SK-N-SH (cell line): ENCODE data around the gene SEC14L5. TPM values are rescaled to one million over a fixed set of nuclear protein-coding genes. Genes with fewer than 3 reads are reported as not detected.

Source experiments
- CTCF ChIA-PET: fragments of 300-600, 350-600 bp; formaldehyde crosslinking; extraction: SDS; loops from one replicate; lab custom pipeline; 2021; lab: Yijun Ruan, JAX
- POLR2A ChIA-PET: fragments of 350-600 bp; sonication (Branson Sonifier 250); formaldehyde crosslinking; extraction: SDS; loops from one replicate; lab custom pipeline; 2020; ENCODE audit warnings: antibody characterized with exemption, inconsistent platforms; lab: Yijun Ruan, JAX
- DNase-seq: peaks from one replicate; pipeline ENCODE4 v3.0.0; 2012
- H2AFZ ChIP-seq: fragments of 200-600 bp; sonication (generic); 2 replicates; pipeline ENCODE4 v1.8.1; 2016; ENCODE audit warnings: antibody characterized with exemption, mild to moderate bottlenecking, low read depth
- H3F3A ChIP-seq: fragments of 200-600 bp; sonication (generic); replicated peaks from 2 replicates; pipeline ENCODE3; 2016; ENCODE audit warnings: antibody characterized with exemption, mild to moderate bottlenecking; ENCODE audit not compliant: insufficient read depth
- H3K27ac ChIP-seq, 2 experiments: fragments of 200-500 bp in 1 of 2; fragments of 200-600 bp in 1 of 2; sonication (Bioruptor generic) in 1 of 2; sonication (generic), shearing (Covaris generic) in 1 of 2; 2 replicates each; pipeline versions ENCODE4 v1.5.1 to v1.6.1; 2014 to 2016; ENCODE audit warnings: low read depth in 2 of 2, inconsistent platforms in 1 of 2, low read length in 1 of 2, mild to moderate bottlenecking in 1 of 2, mixed read lengths in 1 of 2
- H3K27me3 ChIP-seq: fragments of 200-600 bp; sonication (generic), shearing (Covaris generic); 2 replicates; pipeline ENCODE4 v1.6.1; 2016; ENCODE audit warnings: mixed run types; ENCODE audit not compliant: insufficient read depth
- H3K36me3 ChIP-seq, 2 experiments: fragments of 200-500 bp in 1 of 2; fragments of 200-600 bp in 1 of 2; sonication (Bioruptor generic) in 1 of 2; sonication (generic) in 1 of 2; replicated peaks in 1 of 2; 2 replicates each; pipeline versions ENCODE3 to v1.5.1; 2014 to 2016; ENCODE audit warnings: low read length in 1 of 2, mild to moderate bottlenecking in 1 of 2; ENCODE audit not compliant: insufficient read depth in 2 of 2, control insufficient read depth in 1 of 2
- H3K4me1 ChIP-seq, 2 experiments: fragments of 200-500 bp in 1 of 2; fragments of 200-600 bp in 1 of 2; sonication (Bioruptor generic) in 1 of 2; sonication (generic), shearing (Covaris generic) in 1 of 2; 2 replicates each; pipeline versions ENCODE4 v1.5.1 to v1.6.1; 2014 to 2016; ENCODE audit warnings: low read depth in 1 of 2, low read length in 1 of 2, mixed run types in 1 of 2; ENCODE audit not compliant: insufficient read depth in 2 of 2, control insufficient read depth in 1 of 2
- H3K4me2 ChIP-seq: fragments of 200-600 bp; sonication (generic), shearing (Covaris generic); 2 replicates; pipeline ENCODE4 v1.6.1; 2017; ENCODE audit warnings: mixed run types
- H3K4me3 ChIP-seq, 2 experiments: fragments of 200-500 bp in 1 of 2; fragments of 200-600 bp in 1 of 2; sonication (Bioruptor generic) in 1 of 2; sonication (generic), shearing (Covaris generic) in 1 of 2; 2 replicates each; pipeline versions ENCODE4 v1.5.1 to v1.8.1; 2014 to 2016; ENCODE audit warnings: low read depth in 2 of 2, inconsistent platforms in 1 of 2, low read length in 1 of 2, mild to moderate bottlenecking in 1 of 2, mixed read lengths in 1 of 2, moderate library complexity in 1 of 2
- H3K79me2 ChIP-seq: fragments of 200-600 bp; sonication (generic); 2 replicates; pipeline ENCODE4 v1.8.1; 2017; ENCODE audit warnings: mild to moderate bottlenecking; ENCODE audit not compliant: insufficient read depth
- H3K9ac ChIP-seq: fragments of 200-600 bp; sonication (generic); 2 replicates; pipeline ENCODE4 v1.6.1; 2017; ENCODE audit warnings: mixed run types
- H3K9me2 ChIP-seq: fragments of 200-600 bp; sonication (generic); 2 replicates; pipeline ENCODE4 v1.6.1; 2017; ENCODE audit warnings: mixed run types
- H3K9me3 ChIP-seq: fragments of 200-600 bp; sonication (generic); 2 replicates; pipeline ENCODE4 v1.6.1; 2017; ENCODE audit warnings: mixed run types, mild to moderate bottlenecking, moderate library complexity
- H4K20me1 ChIP-seq: fragments of 200-600 bp; sonication (generic); 2 replicates; pipeline ENCODE4 v1.6.1; 2017; ENCODE audit warnings: mild to moderate bottlenecking, mixed run types; ENCODE audit not compliant: insufficient read depth
- CHD2 ChIP-seq: fragments of 150-350 bp; IDR thresholded peaks from 2 replicates; pipeline ENCODE4 v1.6.1; 2018; ENCODE audit warnings: low read length; ENCODE audit not compliant: partially characterized antibody
- ELF1 ChIP-seq: IDR thresholded peaks from 2 replicates; pipeline ENCODE4 v1.4.0; 2012
- FOSL2 ChIP-seq: IDR thresholded peaks from 2 replicates; pipeline ENCODE4 v1.4.0; 2012; ENCODE audit warnings: low read depth, mild to moderate bottlenecking, moderate library complexity, borderline replicate concordance
- FOXM1 ChIP-seq: IDR thresholded peaks from 2 replicates; pipeline ENCODE4 v1.4.0; 2012; ENCODE audit warnings: low read depth, mild to moderate bottlenecking
- JUND ChIP-seq: IDR thresholded peaks from 2 replicates; pipeline ENCODE4 v1.4.0; 2012
- MEF2A ChIP-seq: IDR thresholded peaks from 2 replicates; pipeline ENCODE4 v1.4.0; 2012; ENCODE audit warnings: low read depth, borderline replicate concordance
- NFIC ChIP-seq: IDR thresholded peaks from 2 replicates; pipeline ENCODE4 v1.4.0; 2012; ENCODE audit warnings: borderline replicate concordance
- RAD21 ChIP-seq: IDR thresholded peaks from 2 replicates; pipeline ENCODE4 v1.6.1; 2012; ENCODE audit warnings: mild to moderate bottlenecking, low read length
- RFX5 ChIP-seq: IDR thresholded peaks from 2 replicates; pipeline ENCODE4 v1.6.1; 2012; ENCODE audit warnings: mild to moderate bottlenecking, improper control_type of control experiment, low read length
- TCF12 ChIP-seq: IDR thresholded peaks from 2 replicates; pipeline ENCODE4 v1.4.0; 2012
- TEAD4 ChIP-seq: IDR thresholded peaks from 2 replicates; pipeline ENCODE4 v1.4.0; 2012; ENCODE audit warnings: mild to moderate bottlenecking, borderline replicate concordance; ENCODE audit not compliant: insufficient read depth
- YY1 ChIP-seq: IDR thresholded peaks from 2 replicates; pipeline ENCODE4 v1.4.0; 2012; ENCODE audit warnings: low read depth, mild to moderate bottlenecking
- WGBS: methylation state at CpG from one replicate; pipeline ENCODE4 v1.1.6; 2017; ENCODE audit warnings: low lambda C conversion rate; 5-methylcytosine and 5-hydroxymethylcytosine counted together
- polyA plus RNA-seq, 3 experiments: library from polyadenylated mRNA; depleted of rRNA; stranded (reverse); fragments of >200 nt; gene quantifications; 2 replicates each; pipeline ENCODE4 v1.2.3, GENCODE V29; 2012
- TF ChIP-seq, protein P1 (sequence below): IDR thresholded peaks from 2 replicates; pipeline ENCODE4 v1.6.1; 2012; ENCODE audit warnings: mild to moderate bottlenecking, low read depth, low read length, moderate library complexity
- TF ChIP-seq, protein P2 (sequence below): fragments of 150-350 bp; IDR thresholded peaks from 2 replicates; pipeline ENCODE4 v1.6.1; 2017; ENCODE audit warnings: antibody characterized with exemption, low read length, low read depth, borderline replicate concordance
- TF ChIP-seq, protein P3 (sequence below): IDR thresholded peaks from 2 replicates; pipeline ENCODE4 v1.4.0; 2012; ENCODE audit warnings: low read depth, borderline replicate concordance
- TF ChIP-seq, protein P4 (sequence below): IDR thresholded peaks from 2 replicates; pipeline ENCODE4; 2012
- TF ChIP-seq, protein P5 (sequence below): IDR thresholded peaks from 2 replicates; pipeline ENCODE4 v1.4.0; 2012; ENCODE audit warnings: low read depth
- TF ChIP-seq, protein P6 (sequence below): fragments of 150-350 bp; IDR thresholded peaks from 2 replicates; pipeline ENCODE4 v1.6.1; 2016; ENCODE audit warnings: mild to moderate bottlenecking, low read depth, low read length

Gene SEC14L5
- polyA plus RNA-seq, 1 of the 3 experiments (the other 2 are of a cell fraction) = 0.08 TPM

DNA sequence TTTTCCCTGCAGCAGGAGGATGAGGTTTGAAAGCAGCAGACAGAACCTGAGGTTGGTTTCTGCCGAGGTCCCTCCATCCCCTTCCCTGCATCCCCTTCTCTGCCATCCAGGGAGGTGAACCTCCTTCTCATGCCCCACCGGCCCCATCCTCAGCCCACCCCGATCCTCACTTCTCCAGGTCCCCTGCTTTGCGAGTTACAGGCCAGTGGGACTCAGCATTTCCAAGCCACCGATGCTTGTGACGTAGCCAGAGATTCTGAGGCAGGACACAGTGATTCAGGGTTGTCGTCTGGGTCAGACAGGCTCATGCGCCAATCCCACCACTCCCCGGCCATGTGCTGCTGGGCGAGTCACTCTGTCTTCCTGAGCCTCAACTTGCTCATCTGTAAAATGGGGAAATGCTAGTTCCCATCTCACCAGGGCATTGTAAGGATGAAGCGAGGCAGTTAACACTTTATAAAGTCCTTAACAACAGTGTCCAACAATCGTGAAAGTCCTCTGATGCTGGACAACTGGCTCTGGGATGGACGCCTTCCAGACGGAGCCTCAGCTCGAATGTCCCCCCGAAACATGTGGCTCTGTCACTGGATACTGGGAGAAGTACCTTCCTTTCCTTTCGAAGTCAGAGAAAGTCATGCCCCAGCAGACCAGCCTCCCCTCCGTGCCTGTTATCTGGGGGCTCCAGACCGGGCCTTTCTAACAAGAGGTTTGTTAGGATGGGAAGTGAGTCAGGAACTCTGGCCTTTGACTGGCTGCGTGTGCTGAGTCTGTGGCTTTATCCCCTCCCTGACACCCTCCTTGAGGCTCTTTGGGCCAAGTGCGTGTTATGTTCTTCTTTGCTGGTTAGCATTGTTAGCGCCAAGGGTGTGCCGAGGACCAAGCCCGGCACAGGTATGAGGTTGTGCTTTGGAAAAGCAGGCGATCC, 21.9 kb downstream of the SEC14L5 start:
- Histone ChIP-seq H3K9me3 (no peaks in the 10 kb centered on the region), H3K79me2 (no peaks in the 10 kb centered on the region), H3K4me2 (no peak overlapping the region), H3K4me3 (no peak overlapping the region), H3K4me1 (no peaks in the 10 kb centered on the region), H3K9ac (no peak overlapping the region), H2AFZ (no peak overlapping the region), H4K20me1 (no peaks in the 10 kb centered on the region), H3K27ac (no peak overlapping the region), H3K9me2 (no peaks in the 10 kb centered on the region), H3F3A (no peaks in the 10 kb centered on the region), H3K27me3 (no peaks in the 10 kb centered on the region), H3K36me3 (no peaks in the 10 kb centered on the region)
- ChIA-PET CTCF (no interaction called here), POLR2A (no interaction called here)
- TF ChIP-seq, protein P1, sequence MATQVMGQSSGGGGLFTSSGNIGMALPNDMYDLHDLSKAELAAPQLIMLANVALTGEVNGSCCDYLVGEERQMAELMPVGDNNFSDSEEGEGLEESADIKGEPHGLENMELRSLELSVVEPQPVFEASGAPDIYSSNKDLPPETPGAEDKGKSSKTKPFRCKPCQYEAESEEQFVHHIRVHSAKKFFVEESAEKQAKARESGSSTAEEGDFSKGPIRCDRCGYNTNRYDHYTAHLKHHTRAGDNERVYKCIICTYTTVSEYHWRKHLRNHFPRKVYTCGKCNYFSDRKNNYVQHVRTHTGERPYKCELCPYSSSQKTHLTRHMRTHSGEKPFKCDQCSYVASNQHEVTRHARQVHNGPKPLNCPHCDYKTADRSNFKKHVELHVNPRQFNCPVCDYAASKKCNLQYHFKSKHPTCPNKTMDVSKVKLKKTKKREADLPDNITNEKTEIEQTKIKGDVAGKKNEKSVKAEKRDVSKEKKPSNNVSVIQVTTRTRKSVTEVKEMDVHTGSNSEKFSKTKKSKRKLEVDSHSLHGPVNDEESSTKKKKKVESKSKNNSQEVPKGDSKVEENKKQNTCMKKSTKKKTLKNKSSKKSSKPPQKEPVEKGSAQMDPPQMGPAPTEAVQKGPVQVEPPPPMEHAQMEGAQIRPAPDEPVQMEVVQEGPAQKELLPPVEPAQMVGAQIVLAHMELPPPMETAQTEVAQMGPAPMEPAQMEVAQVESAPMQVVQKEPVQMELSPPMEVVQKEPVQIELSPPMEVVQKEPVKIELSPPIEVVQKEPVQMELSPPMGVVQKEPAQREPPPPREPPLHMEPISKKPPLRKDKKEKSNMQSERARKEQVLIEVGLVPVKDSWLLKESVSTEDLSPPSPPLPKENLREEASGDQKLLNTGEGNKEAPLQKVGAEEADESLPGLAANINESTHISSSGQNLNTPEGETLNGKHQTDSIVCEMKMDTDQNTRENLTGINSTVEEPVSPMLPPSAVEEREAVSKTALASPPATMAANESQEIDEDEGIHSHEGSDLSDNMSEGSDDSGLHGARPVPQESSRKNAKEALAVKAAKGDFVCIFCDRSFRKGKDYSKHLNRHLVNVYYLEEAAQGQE = no peak
- no peak for DNase-seq
- 58% methylated on average over 25 of the region's 25 CpGs for WGBS

DNA sequence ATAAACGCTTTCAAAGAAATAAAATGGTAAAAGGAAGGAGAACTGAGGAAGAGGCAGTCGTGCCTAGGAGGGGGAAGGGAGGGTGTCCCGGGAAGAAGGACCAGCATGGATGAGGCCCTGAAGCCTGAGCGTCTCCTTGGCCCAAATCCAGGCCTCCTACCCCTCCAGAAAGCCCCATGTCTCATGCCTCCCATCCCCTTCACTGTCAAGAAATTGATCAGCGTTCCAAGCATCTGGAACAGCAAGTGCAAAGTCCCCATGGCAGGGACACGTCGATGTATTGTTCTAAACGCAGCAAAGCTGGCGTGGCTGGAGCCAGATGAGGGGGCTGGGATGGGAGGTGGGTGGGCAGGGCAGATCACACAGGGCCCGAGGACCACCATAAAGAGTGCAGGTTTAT, 22.6 kb downstream of the SEC14L5 start:
- H3K79me2 ChIP-seq = no peaks in the 10 kb centered on the region
- no peaks in the 10 kb centered on the region for H3K9me2 ChIP-seq
- no peak overlapping the region for H2AFZ ChIP-seq
- H3K27ac ChIP-seq = no peak overlapping the region
- TF ChIP-seq RFX5 (no peak), TEAD4 (no peak), FOSL2 (no peak), RAD21 (no peak), CHD2 (no peak), JUND (no peak), MEF2A (no peak), NFIC (no peak), ELF1 (no peak), YY1 (no peak), FOXM1 (no peak), TCF12 (no peak)
- TF ChIP-seq, protein P2, sequence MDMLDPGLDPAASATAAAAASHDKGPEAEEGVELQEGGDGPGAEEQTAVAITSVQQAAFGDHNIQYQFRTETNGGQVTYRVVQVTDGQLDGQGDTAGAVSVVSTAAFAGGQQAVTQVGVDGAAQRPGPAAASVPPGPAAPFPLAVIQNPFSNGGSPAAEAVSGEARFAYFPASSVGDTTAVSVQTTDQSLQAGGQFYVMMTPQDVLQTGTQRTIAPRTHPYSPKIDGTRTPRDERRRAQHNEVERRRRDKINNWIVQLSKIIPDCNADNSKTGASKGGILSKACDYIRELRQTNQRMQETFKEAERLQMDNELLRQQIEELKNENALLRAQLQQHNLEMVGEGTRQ = no peak
- TF ChIP-seq, protein P3, sequence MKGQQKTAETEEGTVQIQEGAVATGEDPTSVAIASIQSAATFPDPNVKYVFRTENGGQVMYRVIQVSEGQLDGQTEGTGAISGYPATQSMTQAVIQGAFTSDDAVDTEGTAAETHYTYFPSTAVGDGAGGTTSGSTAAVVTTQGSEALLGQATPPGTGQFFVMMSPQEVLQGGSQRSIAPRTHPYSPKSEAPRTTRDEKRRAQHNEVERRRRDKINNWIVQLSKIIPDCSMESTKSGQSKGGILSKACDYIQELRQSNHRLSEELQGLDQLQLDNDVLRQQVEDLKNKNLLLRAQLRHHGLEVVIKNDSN = no peak
- TF ChIP-seq, protein P4, sequence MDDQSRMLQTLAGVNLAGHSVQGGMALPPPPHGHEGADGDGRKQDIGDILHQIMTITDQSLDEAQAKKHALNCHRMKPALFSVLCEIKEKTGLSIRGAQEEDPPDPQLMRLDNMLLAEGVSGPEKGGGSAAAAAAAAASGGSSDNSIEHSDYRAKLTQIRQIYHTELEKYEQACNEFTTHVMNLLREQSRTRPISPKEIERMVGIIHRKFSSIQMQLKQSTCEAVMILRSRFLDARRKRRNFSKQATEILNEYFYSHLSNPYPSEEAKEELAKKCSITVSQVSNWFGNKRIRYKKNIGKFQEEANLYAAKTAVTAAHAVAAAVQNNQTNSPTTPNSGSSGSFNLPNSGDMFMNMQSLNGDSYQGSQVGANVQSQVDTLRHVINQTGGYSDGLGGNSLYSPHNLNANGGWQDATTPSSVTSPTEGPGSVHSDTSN = no peak
- TF ChIP-seq, protein P5, sequence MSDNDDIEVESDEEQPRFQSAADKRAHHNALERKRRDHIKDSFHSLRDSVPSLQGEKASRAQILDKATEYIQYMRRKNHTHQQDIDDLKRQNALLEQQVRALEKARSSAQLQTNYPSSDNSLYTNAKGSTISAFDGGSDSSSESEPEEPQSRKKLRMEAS = no peak
- TF ChIP-seq, protein P6, sequence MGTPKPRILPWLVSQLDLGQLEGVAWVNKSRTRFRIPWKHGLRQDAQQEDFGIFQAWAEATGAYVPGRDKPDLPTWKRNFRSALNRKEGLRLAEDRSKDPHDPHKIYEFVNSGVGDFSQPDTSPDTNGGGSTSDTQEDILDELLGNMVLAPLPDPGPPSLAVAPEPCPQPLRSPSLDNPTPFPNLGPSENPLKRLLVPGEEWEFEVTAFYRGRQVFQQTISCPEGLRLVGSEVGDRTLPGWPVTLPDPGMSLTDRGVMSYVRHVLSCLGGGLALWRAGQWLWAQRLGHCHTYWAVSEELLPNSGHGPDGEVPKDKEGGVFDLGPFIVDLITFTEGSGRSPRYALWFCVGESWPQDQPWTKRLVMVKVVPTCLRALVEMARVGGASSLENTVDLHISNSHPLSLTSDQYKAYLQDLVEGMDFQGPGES = no peak
- no peak overlapping the region for H3K4me2 ChIP-seq
- H3K9me3 ChIP-seq = no peaks in the 10 kb centered on the region
- no peak overlapping the region for H3K9ac ChIP-seq
- H4K20me1 ChIP-seq = no peaks in the 10 kb centered on the region
- H3K4me1 ChIP-seq = no peaks in the 10 kb centered on the region
- ChIA-PET CTCF (no interaction called here), POLR2A (no interaction called here)
- WGBS = 61% methylated on average over 10 of the region's 10 CpGs
- H3K36me3 ChIP-seq = no peaks in the 10 kb centered on the region
- DNase-seq = no peak
- no peaks in the 10 kb centered on the region for H3F3A ChIP-seq
- H3K4me3 ChIP-seq = no peak overlapping the region
- H3K27me3 ChIP-seq = no peaks in the 10 kb centered on the region
